HG03025 (cell line): ENCODE measurements around the gene ZC3H14.

Experiments used
- ATAC-seq: cut with Tn5 transposase; IDR thresholded peaks from one replicate; pipeline ENCODE4 v1.9.1; 2021; ENCODE audit warnings: mild to moderate bottlenecking, moderate library complexity; ENCODE audit not compliant: unreplicated experiment, low FRiP score

ZC3H14 gene

DNA sequence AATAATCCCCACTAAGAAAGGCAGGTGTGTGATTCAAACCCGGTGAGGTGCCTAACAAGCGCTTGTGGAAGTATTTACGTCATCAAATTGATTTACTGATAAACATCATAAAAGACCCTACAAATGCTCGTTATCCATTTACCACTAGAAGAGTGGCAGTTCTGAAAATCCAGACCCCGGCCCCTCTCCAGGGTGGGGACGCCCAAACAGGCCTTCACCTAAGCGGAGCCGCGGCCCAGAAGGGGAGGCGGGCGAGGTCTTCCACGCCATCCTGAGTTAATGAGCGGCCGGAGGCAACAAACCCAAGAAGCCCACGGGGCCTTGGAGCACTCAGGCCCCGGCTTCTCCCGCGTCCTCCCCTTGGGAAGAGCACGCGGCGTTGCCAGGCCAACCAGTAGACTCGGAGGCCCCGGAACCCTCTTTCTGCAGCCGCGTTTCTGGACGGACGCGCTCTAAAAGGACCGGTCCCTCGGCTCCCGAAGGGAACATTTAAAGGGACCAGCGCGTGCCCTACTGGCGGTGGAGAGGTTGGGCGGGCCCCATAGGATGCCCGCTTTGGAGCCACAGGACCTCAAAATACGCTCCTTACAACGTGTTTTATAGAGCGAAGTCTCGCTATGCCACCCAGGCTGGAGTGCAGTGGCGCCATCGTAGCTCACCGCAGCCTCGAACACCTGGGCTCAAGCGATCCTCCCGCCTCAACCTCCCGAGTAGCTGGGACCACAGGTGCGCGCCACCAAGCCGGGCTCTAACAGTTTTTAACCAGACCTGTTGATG lies 11.6 kb upstream of the ZC3H14 start:
- no peak for ATAC-seq

GRCh38 chr14:88551980-88552431 lies 10.8 kb upstream of the ZC3H14 start:
- no peak for ATAC-seq

GRCh38 chr14:88552876-88553275 lies 10.0 kb upstream of the ZC3H14 start:
- no peak for ATAC-seq

GRCh38 chr14:88553886-88554456 lies 8.9 kb upstream of the ZC3H14 start:
- ATAC-seq = no peak

- no peak for ATAC-seq
Observed at GRCh38 chr14:88554457-88555286, 8.2 kb upstream of the ZC3H14 start, which contains the start of gene PTPN21. TSS of gene PTPN21 (minus strand) at chr14:88555007. CDS start at chr14:88550417, 4,590 bp downstream.

DNA sequence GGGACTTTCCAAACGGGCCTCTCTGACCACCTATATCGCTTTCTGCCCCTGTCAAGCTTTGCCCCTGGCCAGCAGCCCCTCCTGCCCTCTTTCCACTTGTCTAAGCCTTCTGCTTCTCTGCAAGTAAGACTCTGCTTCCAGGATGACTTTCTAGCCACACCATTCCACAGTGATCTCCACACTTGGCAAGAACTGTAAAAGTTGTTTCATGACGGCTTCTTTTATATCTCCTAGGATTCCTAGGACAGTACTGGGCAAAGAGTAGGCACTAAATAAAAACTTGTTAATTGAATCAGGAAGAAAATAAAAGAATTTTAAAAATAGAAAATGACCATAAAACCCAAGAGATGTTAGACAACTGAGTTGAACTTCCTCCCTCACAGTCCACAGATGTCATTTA lies 6.3 kb upstream of the ZC3H14 start:
- ATAC-seq = no peak

- no peak for ATAC-seq
Observed at GRCh38 chr14:88559852-88560251, 3.0 kb upstream of the ZC3H14 start.

- ATAC-seq = no peak
Observed at GRCh38 chr14:88562532-88562830, 356 bp upstream of the ZC3H14 start.

DNA sequence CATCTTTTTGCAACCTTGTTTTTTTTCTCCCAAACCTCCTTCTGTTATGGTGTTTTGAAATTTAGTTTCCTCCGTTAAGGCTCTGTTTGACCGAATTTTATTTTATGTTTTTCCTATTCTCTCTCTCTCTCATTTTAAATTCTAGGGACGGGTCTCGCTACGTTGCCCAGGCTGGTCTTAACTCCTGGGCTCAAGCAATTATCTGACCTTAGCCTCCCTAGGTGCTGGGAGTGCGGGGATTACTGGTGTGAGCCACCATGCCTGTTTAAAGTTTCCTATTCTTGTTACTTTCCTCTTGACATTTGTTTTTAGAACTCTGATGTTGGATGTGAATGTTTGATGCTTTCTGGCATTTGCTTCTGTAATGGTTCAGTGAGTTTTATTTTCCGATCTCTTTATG lies 1.0 kb downstream of the ZC3H14 start:
- ATAC-seq = no peak

DNA sequence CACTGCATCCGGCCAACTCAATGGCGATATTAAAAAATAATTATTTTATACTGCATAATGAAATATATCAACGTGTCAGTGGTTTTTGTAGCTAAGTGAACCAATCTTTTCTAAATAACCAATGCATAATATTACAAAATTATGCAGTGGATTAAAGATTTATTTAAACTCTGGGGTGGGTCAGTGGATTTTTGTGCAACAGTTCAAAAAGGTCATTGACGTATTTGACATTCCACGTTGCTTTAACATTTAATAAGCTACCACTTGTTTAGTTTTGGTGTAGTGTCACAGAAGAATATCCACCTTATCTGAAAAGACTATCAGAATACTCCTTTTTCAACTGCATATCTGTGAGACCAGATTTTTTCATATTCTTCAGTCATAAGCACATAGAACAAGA lies 2.6 kb downstream of the ZC3H14 start:
- ATAC-seq = no peak

DNA sequence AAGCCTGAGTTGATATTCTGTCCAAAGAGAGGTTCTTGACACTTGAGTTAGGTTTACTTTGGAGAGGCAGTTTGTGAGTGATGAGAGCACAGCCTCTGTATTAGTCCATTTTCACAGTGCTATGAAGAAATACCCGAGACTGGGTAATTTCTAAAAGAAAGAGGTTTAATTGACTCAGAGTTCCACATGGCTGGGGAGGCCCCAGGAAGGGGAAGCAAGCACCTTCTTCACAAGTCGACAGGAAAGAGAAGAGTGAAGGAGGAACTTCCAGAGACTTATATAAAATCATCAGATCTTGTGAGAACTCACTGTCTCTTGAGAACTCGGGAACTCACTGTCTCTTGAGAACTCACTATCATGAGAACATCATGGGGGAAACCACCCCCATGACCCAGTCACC lies 5.4 kb downstream of the ZC3H14 start:
- no peak for ATAC-seq

GRCh38 chr14:88572117-88572516 lies 9.3 kb downstream of the ZC3H14 start:
- ATAC-seq = no peak

DNA sequence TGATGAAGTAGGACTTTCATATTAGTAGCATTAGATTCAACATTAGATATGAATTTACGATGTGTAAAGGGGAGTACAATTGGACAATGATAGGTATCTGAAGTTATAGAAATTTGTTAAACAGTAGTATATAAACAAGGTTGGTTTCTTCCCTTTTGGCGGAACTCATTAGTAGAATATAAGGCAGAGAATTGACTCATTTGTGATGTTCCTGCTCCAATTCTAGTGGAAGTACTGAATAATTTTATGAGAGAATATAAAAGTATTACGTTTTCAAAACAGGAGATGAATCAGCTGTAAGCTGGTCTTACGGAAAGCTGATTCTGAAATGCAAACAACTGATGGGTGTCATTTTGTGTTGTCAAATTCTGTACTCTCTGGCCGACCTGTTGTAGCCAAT lies 13.4 kb downstream of the ZC3H14 start:
- no peak for ATAC-seq

DNA sequence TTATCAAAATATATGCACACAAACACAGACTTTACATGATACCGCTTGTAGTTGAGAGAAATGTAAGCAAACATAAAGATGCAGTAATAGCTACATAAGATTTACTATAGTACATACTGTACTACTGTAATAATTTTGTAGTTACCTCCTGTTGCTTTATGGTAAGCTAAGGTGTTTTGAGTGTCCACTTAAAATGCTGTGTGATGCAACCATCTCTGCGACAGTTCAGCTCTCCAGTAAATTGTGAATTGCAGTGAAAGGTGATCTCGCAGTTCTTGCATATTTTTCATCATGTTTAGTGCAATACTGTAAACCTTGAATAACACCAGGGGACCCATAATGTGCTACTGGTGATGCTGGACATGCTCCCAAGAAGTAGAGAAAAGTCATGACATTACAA lies 21.6 kb downstream of the ZC3H14 start:
- no peak for ATAC-seq

DNA sequence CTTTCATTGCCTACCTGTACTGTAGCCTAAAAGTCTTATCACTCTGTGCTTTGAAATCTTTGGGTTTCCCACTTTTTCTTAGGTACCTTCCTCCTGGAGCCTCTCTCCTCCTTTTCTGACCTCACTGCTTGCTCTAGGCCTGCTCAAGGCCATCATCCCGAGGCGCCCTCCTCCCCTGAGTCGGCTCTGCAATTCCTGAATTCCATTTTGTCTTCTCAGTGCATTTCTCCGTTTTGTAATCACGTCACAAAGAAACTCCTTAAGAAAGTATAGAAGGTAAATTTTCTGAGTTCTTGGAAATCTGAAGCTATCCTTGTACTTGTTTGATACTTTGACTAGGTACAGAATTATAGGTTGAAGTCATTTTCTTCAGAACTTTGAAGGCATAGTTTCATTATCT lies 25.2 kb downstream of the ZC3H14 start:
- no peak for ATAC-seq

DNA sequence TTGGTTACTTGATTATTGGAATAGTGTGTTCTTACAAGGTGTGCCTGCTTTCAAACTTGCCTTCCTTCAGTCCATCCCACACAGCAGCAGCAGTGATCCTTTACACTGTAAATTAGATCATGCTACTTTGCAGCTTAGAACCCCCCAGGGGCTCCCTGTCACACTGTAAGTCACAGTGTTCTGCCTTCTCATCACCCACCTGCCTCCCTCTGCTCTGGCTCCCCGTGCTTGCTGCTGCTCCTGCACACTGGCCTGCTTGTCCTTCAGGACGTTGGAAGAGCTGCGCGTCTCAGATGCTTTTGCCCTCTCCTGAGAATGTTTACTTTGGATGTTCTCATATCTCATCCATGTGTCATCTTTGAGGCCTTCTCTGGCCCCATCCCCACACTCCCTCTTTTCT lies 27.3 kb downstream of the ZC3H14 start:
- no peak for ATAC-seq

DNA sequence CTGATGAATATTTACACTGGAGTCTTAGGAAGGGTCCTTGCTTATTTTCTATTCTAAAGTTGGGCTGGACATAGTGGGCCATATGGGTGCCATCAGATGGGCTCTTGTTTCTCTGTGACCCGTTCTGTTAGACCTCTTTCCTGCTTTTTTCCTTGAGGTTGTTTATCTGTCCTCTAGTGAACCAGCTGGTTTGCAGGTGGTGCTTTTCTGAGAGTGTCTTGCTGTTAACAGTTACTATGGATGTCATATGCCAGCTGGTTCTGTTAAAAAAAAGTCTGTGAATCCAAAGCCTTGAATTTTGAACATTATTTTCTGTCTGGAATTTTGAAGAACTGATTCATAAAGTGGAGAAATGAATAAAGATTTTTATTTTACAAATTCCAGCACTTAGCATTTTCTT lies 29.2 kb downstream of the ZC3H14 start:
- ATAC-seq = no peak

GRCh38 chr14:88597038-88597437 lies 34.2 kb downstream of the ZC3H14 start:
- ATAC-seq = no peak

DNA sequence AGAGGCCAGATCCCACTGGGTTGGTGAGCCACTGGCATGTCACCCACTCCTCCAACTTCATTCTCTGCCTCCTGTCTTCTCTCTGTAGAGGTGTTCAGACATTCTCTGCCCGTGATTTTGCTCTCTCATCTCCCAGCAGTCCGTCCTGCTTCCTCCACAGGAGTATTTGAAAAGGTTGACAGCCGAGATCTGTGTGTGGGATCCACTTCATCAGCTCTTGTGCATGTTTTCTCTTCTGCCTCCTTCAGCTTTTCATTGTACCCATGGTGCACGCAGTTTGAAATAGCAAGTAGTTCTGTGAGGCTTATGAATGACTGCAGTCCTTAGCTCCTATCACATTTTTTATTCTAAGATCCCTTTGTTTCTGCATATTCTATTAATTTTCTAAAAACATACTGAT lies 34.8 kb downstream of the ZC3H14 start:
- no peak for ATAC-seq

DNA sequence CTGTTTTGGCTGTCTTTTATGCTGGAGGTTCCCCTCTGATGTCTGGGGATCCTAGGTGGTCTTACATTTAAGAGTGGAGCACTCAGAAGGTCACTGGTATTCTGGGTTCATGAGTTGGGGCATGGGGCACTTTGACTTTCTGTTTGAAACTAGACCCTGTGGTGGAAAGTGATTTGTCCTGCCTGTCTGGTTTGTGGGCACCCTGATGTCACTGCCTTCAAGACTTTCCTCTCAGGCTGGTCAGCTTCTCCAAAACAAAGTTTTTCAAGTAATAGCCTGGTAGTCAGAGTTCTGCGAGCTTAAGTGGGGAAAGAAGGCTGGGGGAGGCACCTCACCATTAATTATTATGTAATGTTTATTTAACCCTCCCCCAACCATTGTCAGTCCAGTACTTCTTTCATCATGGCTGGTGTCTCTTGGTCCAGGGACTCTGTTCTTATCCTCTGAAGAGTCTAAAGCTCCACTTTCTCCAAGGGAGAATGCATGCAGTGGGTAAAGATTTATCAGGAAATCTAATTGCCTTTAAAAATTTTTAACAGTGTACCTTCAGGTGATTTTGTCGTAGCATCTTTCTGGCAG lies 35.3 kb downstream of the ZC3H14 start:
- ATAC-seq = no peak

DNA sequence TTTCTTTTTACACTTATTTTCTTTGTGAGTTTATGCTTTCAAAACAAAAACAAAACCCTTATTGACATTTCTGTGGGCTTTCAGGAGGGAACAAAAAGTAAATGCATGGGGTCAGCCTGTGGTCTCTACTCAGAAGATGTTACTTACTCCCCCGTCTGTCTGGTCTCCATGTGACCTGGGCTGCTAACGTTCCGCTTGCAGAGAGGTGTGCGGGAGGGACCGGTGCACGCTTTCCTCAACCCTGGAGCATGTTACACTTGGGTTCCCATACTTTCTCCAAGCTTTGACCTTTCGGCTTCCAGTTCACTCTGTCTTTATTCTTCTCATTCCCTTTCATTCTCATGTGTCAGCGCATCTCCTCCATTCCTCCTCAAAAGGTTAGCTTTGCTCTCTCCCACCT lies 36.5 kb downstream of the ZC3H14 start:
- peak; percentile 43 for ATAC-seq
